8988T (cell line): ENCODE data around the gene DGKA.
"Not testable (repeated sequence)": the region's sequence is repeated elsewhere in the genome, so short reads cannot be mapped to it uniquely, and the experiment has no call there.

Source experiments
- DNase-seq: peaks from one replicate; pipeline ENCODE4 v3.0.0; 2011

Gene DGKA

DNA sequence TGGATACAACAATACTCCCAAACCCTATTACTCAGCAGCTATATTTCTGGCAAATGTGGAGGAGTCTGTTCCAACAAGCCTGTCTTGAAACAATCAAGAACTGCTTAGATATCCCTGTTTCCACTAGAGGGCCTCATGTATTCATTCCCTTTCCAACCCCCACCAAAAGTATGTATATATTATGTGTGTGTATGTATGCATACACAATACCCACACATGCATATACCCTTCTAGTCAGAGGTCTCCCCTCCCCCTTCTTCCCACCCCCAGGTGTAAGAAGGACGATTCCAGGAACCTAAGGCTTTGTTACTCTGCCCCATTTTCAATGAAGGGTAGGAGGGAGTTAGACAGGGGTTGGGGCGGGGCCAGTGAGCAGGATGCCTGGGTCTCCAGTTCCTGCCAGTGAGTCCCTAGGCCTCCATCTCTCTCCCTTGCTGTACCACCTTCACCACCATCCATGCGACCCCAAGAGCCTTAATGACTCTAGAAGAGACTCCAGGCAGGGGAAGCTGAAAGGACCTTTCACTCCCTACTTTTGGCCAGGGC is at the start of gene DGKA:
DGKA (plus strand) TSS at position 392 of the 546 bp plus-strand sequence. CDS start 5,342 bp downstream, outside the sequence.
- peak; percentile 74 for DNase-seq

DNA sequence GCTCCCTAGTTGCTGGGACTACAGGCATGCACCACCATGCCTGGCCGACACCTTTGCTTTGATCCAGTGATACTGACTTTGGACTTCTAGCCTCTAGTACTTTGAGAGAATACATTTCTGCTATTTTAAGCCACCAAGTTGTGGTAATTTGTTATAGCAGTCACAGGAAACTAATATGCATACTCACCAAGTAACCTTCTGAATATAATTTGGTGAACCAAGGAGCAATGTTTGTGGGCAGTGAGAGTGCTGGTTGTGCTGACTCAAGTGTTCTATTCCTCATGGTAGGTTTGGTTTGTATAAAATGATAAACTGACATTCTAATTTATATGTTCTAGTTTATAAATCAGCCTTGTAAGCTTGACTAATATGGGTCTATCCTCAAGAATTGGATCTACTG is 45.8 kb upstream of the DGKA start:
- DNase-seq: no peak

DNA sequence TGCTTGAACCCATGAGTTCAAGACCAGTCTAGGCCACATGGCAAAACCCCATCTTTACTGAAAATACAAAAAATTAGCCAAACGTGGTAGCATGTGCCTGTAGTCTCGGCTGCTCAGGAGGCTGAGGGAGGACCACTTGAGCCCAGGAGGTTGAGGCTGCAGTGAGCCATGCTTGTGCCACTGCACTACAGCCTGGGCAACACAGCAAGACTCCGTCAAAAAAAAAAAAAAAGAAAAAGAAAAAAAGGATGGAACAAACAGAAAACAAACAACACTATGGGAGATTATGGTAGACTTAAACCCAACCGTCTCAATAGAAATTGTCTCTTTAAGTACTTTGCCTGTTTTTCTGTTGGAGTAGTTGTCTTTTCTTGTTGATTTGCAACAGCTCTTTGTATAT is 39.7 kb upstream of the DGKA start:
- DNase-seq: no peak

DNA sequence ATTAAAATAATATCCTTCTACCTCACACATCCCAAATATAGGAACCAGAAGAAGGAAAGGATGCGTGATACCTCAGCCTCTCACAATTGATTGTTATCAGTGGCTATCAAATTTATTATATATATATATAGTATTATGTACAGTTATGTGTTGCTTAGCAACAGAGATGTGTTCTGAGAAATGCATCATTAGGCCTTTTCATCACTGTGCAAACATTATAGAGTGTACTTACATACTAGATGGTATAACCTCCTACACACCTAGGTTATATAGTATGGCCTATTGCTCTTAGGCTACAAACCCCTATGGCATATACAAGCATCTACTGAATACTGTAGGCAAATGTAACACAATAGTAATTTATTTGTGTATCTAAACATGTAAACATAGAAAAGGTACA is 37.2 kb upstream of the DGKA start:
- no peak for DNase-seq

DNA sequence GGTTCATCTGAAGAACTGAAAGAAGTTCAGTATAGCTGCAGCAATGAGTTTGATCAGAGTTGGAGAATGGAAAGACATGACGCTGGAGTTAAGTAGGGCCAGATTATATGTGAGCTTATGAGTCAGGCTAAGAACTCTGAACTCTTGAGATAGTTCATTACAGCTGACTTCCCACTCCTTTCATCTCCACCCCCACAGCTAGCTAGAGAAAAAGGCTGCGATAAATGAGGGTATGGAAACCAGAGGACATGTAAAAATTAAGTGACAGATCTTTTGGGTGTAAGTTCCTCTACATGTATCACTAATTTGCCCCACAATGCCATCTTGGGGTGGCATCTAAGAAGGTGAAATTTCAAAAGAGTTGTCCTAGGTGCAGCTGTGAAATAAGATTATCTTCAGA is 31.9 kb upstream of the DGKA start:
- no peak for DNase-seq

DNA sequence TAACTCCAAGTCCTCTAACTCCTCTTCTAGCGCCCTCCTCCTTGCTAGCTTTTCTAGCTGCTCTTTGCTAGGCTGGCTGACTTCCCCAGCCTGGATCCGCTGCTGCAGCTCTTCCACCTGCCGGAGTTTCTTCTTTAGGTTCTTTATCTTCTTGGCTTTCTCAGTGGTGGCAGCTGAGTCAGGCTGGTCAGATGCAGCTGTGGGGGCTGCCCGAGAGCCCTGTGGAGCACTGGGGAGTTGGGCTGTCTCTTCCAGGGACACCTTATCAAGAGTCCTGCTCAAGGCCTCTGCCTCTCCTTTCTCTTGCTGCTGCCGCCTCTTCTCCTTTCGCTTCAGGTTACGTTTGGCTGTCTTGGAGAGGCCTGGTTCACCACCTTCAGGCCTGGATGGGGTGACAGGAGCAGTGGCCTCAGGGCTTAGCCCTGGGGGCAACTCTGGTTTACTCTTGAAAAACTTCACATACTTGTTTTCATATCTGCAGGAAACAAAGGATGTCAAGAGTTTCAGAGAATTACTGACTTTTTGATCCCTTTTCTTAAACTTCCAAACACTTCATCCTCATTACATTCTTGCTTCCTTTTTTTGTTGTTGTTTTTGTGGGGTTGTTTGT is 29.0 kb upstream of the DGKA start:
- no peak for DNase-seq

DNA sequence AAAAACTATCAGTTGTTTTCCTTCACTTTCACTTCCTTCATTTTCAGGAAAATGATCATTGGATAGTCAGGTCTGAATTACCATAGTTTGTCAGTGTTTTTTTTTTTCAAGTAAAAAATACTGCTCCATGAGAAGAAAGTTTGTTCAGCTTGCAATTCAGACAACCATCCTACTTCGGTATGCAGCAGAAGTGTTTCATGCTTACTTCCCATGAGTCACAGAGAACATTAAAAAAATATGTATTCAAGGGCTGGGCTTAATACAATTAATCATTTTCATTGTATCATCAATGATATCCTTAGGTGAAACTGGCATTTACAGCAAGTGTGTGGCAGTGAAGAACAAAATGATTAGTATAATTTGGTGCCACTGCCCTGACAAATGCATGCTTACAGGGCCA is 24.9 kb upstream of the DGKA start:
- DNase-seq: no peak

DNA sequence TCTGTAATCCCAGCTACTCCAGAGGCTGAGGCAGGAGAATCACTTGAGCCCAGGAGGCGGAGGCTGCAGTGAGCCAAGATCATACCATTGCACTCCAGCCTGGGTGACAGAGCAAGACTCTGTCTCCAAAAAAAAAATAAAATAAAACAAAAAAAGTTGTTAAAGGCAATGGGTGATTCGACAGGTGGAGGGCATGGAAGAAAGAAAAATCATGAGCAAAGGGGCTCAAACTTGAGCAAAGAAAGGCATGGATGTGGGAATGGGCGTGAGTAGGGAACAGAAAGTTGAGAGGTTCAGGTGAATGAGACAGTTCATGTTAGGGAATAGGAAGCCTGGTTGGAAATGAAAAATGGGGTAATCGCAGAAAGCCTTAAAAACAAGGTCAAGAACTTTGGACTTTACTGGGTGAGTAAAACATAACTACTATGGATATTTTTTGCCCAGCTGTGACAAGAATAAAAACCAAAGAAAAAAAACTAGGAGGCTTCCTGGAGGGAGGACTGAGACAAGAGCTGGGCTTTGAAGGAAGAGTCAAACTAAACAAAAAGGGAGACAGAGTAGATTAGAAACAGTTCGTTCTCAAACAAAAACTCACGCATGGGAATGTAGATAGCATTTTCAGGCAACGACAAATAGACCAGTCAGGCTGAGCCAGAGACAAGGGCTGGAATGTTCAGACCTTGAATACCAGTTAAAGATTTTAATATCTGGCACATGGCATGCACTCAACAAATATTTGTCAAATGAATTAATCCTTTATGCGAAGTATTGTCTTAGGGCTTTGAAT is 22.0 kb upstream of the DGKA start:
- DNase-seq: no peak

DNA sequence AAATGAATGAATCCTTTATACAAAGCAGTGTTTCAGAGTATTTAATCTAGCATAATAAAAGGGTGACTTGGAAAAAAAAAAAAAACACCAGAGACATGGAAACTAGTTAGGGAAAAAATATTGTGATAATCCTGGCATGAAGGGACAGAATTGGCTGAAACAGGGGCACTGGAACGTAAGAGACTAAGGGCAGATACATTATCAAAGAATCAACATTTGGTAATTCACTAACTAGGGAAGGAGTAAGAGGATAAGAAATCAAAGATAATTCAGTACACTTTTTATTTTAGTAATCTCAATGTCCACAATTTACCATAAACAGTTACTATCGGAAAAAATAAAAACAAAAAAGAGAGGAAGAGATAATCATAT is 21.5 kb upstream of the DGKA start:
- no peak for DNase-seq

DNA sequence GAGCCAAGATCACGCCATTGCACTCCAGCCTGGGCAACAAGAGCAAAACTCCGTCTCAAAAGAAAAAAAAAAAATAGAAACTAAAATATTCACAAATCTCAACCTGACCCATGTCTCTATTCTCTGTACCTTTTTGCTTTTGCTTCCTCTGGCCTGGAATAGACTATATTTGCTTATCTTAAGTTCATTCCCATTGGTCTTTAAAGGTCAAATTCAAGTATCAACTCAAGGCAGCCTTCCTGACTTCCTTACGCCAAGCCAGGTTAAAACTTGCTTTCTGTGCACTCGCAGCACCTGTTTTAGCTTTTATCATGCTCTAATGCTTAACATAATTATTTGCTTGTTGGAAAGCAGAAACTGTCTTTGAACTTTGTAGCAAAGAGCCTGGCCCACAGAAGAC is 18.1 kb upstream of the DGKA start:
- DNase-seq: no peak

DNA sequence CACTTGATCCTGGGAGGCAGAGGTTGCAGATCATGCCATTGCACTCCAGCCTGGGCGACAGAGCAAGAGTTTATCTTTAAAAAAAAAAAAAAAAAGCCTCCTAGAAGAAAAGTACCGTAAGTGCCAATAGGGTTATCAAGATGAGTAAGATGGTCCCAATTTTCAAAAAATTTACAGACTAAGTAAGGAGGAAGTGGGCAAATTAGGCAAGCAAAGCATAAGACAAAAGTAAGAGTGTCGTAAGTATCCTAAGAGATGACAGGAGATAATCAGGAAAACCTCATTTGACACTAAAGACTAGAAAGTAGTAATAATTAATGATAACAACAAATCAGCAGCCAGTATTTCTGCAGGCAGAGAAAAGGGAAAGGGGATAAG is 15.5 kb upstream of the DGKA start:
- no peak for DNase-seq

DNA sequence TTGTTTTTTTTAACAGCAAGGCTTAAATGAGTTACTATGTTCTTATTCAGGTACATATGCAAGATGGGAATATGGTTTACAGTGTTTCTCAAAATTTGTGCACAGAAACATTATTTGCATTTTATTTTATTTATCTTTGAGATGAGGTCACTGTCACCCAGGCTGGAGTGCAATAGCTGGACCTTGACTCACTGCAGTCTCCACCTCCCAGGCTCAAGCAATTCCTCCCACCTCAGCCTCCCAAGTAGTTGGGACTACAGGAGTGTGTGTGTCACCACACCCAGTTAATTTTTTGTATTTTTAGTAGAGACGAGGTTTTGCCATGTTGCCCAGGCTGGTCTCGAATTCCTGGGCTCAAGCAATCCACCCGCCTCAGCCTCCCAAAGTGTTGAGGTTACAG is 11.9 kb upstream of the DGKA start:
- not testable (repeated sequence) for DNase-seq

DNA sequence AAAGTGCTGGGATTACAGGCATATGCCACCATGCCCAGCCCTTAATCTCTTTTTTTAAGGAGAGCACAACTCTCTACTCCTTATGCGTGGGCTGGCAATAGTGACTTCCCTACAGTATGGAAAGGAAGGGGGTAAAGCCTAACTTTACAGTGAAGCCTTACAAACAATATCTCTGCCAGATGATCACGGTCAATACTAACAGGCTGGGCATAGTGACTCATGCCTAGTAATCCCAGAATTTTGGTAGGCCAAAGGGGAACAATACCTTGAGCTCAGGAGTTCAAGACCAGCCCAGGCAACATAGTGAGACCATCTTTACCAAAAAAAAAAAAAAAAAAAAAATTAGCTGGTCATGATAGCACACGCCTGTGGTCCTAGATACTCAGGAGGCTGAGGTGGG is 8.8 kb upstream of the DGKA start:
- no peak for DNase-seq

DNA sequence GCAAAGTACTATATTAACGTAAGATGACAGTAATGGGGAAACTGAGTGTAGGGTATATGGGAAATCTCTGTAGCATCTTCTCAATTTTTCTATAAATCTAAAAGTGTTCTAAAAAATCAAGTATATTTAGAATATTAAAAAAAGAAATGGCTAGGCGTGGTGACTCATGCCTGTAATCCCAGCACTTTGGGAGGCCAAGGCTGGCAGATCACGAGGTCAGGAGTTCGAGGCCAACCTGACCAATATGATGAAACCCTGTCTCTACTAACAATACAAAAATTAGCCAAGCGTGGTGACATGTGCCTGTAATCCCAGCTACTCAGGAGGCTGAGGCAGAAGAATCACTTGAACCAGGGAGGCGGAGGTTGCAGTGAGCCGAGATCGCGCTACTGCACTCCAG is 7.3 kb upstream of the DGKA start:
- DNase-seq: not testable (repeated sequence)

DNA sequence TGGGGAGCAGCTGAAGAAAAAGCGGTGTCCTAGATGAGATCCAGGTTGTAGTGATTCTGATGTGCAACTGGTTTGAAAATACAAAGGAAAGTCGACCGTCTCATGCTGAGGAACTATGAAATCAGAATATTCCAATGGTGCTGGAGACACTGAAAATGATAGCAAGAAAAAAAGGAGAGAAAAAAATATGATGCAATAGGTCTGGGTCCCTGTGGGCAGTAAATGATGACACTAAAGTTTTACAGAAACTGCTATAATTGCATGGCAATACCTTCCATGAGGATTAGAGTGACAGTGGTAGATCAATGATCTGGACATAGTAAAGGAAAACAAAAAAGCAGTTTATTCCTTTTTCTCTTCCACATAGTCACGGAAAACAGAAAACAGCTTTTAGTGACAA is 5.6 kb upstream of the DGKA start:
- DNase-seq: no peak

DNA sequence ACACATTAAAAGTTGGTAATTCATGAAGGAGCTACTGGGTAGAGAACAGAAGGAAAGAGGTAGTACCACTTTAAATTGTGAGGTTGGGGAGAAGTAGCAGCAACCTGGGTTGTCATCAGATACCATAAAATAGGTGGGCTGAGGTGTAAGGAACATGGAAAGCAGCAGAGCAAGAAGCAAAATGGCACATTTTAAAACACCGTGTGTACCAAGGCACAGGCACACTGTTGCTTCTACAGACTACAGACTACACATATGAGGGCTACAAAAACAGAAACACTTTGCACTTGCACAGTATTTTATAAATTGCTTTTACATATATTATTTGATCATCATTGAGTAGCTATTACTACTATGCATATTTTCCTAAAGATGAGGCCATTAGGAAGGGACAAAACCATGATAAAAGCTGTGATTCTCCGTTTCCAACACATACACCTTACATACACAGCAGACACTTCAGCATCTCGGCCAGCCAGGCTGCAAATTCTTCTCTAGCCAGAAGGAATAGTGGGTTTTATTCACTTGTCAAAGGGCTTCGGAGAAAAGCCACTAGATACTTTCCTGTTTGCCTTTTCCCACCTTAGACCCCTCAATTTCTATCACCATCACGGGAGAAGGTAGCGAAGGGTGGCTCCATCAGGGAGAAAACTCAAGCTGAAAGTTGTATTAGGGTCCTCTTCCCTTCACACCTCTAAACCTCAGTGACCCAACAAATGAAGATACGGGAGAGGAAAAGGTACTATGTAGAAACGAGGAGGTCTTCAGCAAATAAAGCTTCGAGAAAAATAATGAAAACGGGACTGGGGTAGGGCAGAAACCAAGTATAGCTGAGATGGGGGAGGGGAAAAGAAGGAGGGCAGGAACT is 4.9 kb upstream of the DGKA start:
- no peak for DNase-seq

DNA sequence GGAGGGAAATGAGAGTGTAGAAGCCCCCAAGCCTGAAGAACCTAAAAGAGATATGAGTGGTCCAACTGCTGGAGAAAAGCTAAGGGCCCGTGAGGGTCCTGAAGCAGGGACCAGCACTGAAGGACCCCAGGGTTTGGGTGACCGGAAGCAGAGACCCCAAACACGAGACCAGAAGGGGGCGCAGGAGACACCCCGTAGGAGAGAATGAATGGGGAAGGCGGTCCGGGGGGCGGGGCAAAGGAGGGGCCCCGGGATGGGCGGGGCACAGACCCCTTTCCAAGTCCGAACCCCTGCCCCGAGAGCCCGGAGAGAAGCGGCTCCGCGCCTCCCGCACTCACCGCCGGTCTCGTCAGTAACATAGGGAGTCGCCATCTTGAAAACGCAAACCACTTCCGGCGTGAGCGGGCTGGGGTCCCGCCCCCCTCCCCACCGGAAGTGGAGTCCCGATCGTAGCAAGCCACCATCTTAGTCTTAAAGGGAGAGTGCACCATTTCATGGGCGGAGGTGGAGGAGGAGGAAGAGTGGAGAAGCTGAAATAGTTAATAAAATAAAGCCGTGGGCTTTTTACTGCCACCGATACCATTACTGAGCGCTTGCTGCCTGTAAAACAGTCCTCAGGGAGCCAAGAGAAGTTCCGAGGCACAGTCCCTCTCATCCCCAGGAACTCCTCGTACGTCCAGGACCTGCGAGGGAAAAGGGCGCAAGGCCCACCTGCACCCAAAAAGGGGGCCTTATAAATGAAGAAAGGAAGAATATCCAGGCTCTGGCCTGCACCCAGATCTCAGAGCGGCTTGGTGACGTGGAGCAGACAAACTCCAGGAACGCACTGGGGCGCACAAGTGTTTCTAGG is 4.0 kb upstream of the DGKA start:
- peak; percentile 94 for DNase-seq

DNA sequence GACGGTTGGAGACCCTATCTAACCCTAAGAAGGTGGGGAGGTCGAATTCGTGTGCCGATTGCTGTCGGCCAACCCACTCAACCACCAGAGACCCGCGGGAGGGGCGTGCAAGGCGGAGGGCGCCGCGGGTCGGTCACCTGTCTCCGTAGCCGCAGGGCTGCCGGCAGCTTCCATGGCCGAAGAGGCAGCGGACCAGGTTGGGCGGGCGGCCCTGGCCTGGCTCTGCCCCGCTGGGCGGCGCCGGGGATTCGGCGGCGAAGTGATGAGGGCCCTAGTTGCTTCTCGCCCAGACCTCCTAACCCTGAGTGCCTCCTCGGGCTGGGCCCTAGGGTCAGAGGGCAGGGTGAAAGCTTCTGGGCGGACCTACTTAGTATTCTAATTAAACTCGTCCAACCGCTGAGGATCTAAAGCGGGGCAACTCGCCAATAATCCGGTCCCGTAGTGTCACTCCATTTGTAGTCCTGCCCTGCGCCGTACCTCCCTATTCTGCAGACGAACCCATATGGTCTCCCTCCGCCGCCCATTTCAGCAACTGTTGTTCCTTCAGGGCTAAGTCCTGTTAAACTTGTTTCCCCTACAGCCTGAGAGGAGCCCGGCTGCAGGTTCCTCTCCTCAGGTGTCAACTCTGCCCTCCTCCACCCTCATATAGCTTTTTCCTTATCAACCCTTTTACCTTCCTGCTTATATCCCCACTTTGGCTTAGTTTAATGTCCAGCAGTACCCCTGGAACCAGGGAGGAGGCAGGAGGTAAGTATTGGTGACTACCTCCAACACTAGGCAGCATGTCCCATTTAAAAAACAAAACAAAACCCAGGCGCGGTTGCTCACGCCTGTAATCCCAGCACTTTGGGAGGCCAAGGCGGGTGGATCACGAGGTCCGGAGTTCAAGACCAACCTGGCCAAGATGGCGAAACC is 3.1 kb upstream of the DGKA start, which contains the start of gene PYM1:
PYM1 (minus strand) TSS at position 307 of the 915 bp plus-strand sequence; CDS start at position 174, 133 bp downstream.
- DNase-seq: peak; percentile 57

DNA sequence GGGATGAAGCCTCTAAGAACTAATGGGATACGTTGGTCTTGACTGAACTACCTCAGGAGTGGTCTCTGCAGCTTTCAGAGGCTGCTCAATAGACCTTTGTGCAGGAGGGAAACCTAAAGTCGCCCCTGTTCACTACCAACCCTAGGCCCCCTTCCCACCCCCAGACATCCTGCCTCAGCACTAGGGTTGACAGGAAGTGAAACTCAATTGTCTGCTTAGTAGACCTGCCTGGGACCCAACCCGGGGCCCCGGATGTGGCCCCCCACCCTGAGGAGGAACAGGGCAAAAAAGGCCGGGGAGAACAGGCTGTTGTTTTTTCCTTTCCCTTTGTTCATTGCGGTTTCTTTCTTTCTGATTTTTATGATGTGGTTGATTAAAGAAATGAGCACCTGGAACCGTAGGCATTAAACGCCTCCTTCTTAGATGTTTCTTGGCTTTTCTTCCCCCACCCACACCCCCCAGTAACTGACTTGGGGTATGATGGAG is 1.6 kb upstream of the DGKA start:
- DNase-seq: no peak

DNA sequence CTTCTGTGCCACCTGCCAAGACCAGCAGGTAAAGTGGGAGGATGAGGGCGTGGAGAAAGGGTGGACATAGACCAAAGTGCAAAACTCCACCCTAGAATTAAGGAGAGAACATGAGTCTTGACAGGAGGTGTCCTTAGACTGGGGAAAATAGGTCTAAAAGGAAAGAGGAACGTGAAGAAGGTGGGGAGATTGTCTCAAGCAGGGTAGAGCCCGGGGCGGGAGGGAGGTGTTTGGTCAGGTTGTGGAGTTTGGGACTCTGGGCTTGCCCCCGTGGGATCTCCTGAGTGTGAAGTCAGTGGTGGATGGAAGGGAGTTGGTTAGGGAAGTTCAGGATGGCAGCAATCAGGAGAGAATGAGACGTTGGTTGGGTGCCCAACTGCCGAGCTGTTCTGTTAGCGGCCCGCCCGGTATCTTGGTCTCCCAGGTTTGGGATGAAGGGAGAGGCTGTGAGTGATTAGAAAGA is 386 bp downstream of the DGKA start:
- no peak for DNase-seq
